ENCODE data around the gene WNT3A. TPM values are rescaled to one million over a fixed set of nuclear protein-coding genes. Genes with fewer than 3 reads are reported as not detected.

WNT3A gene
- total RNA-seq, 2 donors from 2014 or later: 0.11 to 0.46 TPM

- DNase-seq: peak; percentile 91
These were observed 78.6 kb downstream of the WNT3A start for GRCh38 chr1:228085287-228085951.

DNA sequence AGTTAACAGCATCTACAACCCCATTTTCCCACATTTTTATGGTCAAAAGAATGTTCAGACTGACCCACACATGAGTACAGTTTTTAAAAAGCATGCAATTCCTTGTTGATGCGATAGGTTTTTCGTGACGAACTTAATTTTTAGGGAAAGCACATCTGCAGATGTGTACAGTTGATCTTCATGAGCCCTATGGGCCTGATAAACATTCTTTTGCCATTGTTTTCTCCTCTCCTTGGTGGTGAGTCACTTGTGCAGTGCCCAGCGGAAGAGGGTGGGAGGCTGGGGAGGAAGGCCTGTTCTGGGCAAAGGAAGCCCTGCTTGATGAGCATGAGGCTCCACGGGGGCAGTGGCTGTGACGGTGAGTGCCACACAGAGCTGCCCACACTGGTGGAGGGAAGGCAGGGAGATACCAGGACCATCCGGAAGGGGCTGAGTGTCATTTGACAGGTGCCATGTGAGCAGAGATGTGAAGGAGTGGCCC, 81.0 kb downstream of the WNT3A start:
- peak; percentile 38 for DNase-seq
- TF ChIP-seq, protein P1, sequence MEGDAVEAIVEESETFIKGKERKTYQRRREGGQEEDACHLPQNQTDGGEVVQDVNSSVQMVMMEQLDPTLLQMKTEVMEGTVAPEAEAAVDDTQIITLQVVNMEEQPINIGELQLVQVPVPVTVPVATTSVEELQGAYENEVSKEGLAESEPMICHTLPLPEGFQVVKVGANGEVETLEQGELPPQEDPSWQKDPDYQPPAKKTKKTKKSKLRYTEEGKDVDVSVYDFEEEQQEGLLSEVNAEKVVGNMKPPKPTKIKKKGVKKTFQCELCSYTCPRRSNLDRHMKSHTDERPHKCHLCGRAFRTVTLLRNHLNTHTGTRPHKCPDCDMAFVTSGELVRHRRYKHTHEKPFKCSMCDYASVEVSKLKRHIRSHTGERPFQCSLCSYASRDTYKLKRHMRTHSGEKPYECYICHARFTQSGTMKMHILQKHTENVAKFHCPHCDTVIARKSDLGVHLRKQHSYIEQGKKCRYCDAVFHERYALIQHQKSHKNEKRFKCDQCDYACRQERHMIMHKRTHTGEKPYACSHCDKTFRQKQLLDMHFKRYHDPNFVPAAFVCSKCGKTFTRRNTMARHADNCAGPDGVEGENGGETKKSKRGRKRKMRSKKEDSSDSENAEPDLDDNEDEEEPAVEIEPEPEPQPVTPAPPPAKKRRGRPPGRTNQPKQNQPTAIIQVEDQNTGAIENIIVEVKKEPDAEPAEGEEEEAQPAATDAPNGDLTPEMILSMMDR (conservative IDR thresholded peaks at IDR 0.05): no peak
- Mint-ChIP-seq H3K27ac (peak overlapping the region; percentile 71), H3K9me3 (no peaks in the 10 kb centered on the region), H3K36me3 (ENCODE audit: low read depth) (peaks cover 46% of the 10 kb centered on the region), H3K4me1 (peaks cover 61% of the 10 kb centered on the region), H3K4me3 (no peak overlapping the region), H3K27me3 (ENCODE audit: insufficient read depth) (no peaks in the 10 kb centered on the region)
- H3K27me3 ChIP-seq (ENCODE audit: control insufficient read depth, insufficient read depth, low read length, poor library complexity, severe bottlenecking): no peaks in the 10 kb centered on the region
- H3K9me3 ChIP-seq (ENCODE audit: control insufficient read depth, low read length): no peaks in the 10 kb centered on the region
- H3K36me3 ChIP-seq (ENCODE audit: control insufficient read depth, insufficient read depth, low read length): peaks cover 71% of the 10 kb centered on the region
- H3K4me1 ChIP-seq (ENCODE audit: control insufficient read depth, insufficient read depth, low read length): peaks cover 25% of the 10 kb centered on the region
- H3K9ac ChIP-seq (ENCODE audit: extremely low read depth, low read length, poor library complexity, severe bottlenecking): no peak overlapping the region
- H3K4me3 ChIP-seq (ENCODE audit: low read length): peak overlapping the region; percentile 54
- no peak overlapping the region for H3K27ac ChIP-seq (ENCODE audit: low read depth, low read length)
- 96 to 98% methylated on average over 5 to 7 of the region's 7 CpGs for WGBS, 2 experiments (ENCODE audit: insufficient coverage in 1 of 2, insufficient read length in 1 of 2)

More at GRCh38 chr1:228085287-228085951, 78.6 kb downstream of the WNT3A start:
- Histone ChIP-seq H3K4me3 (ENCODE audit: low read length) (peak overlapping the region; percentile 96), H3K4me1 (ENCODE audit: control insufficient read depth, insufficient read depth, low read length) (peaks cover 29% of the 10 kb centered on the region), H3K9me3 (ENCODE audit: control insufficient read depth, low read length) (no peaks in the 10 kb centered on the region), H3K27ac (ENCODE audit: low read depth, low read length) (peak overlapping the region; percentile 40), H3K27me3 (ENCODE audit: control insufficient read depth, insufficient read depth, low read length, poor library complexity, severe bottlenecking) (no peaks in the 10 kb centered on the region), H3K9ac (ENCODE audit: extremely low read depth, low read length, poor library complexity, severe bottlenecking) (peak overlapping the region; percentile 99), H3K36me3 (ENCODE audit: control insufficient read depth, insufficient read depth, low read length) (peaks cover 48% of the 10 kb centered on the region)
- Mint-ChIP-seq H3K9me3 (no peaks in the 10 kb centered on the region), H3K4me1 (peaks cover 59% of the 10 kb centered on the region), H3K27me3 (ENCODE audit: insufficient read depth) (no peaks in the 10 kb centered on the region), H3K36me3 (ENCODE audit: low read depth) (peaks cover 27% of the 10 kb centered on the region), H3K27ac (peak overlapping the region; percentile 100), H3K4me3 (peak overlapping the region; percentile 99)
- TF ChIP-seq, protein P1 (conservative IDR thresholded peaks at IDR 0.05): no peak
- WGBS, 2 experiments (ENCODE audit: insufficient coverage in 1 of 2, insufficient read length in 1 of 2): 42 to 61% methylated on average over 6 of the region's 6 CpGs

DNA sequence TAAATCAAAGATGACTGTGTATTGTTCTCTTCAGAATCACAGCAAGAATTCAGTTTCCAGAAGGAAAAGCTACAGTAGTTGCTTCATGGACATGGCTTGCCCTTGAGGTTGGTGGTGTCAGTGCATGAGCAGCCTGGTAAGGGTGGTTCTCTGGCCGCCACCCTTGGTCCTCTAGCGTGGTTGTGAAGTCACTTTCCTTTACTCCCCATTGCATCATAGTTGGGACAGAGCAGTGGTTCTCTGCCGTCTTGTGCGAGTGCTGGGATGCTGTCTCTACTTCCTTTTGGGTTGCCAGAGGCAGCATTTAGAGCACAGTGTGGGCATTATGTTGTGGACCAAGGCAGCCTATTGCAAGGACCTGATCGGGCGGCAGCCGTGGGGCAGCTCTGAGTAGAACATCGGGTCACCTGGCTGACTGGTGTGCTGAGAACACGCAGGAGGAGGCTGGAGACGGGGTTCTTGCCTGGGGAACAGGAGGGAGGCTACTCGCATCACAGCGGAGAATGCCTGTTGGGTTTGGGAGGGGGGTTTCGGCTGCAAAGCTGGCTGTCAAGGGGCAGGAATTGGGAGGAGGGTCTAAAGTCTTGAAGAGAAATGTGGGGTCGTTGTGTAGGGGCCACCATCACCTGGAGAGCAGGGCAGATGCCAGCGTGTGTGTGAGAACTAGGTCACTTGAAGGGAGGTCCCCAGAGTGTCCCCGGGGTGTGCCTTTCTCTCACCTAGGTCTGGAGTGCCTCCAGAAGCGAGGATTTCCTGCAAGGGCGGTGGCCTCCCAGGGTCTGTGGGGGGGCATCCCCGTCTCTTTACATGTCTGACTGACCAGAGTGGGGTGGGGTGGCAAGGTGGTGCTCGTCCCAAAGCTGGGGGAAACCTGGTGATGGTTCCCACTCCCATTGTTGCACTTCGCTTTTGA, 82.0 kb downstream of the WNT3A start:
- no peaks in the 10 kb centered on the region for H3K27me3 Mint-ChIP-seq (ENCODE audit: insufficient read depth)
- WGBS, 2 experiments (ENCODE audit: insufficient coverage in 1 of 2, insufficient read length in 1 of 2): 92 to 93% methylated on average over 19 to 21 of the region's 21 CpGs
- no peak overlapping the region for H3K27ac ChIP-seq (ENCODE audit: low read depth, low read length)
- no peaks in the 10 kb centered on the region for H3K27me3 ChIP-seq (ENCODE audit: control insufficient read depth, insufficient read depth, low read length, poor library complexity, severe bottlenecking)
- no peak overlapping the region for H3K9ac ChIP-seq (ENCODE audit: extremely low read depth, low read length, poor library complexity, severe bottlenecking)
- peaks cover 60% of the 10 kb centered on the region for H3K4me1 Mint-ChIP-seq
- TF ChIP-seq, protein P1 (conservative IDR thresholded peaks at IDR 0.05): no peak
- H3K4me3 Mint-ChIP-seq: no peak overlapping the region
- H3K9me3 Mint-ChIP-seq: no peaks in the 10 kb centered on the region
- H3K36me3 Mint-ChIP-seq (ENCODE audit: low read depth): peaks cover 44% of the 10 kb centered on the region
- no peaks in the 10 kb centered on the region for H3K9me3 ChIP-seq (ENCODE audit: control insufficient read depth, low read length)
- peaks cover 25% of the 10 kb centered on the region for H3K4me1 ChIP-seq (ENCODE audit: control insufficient read depth, insufficient read depth, low read length)
- H3K4me3 ChIP-seq (ENCODE audit: low read length): no peak overlapping the region
- H3K36me3 ChIP-seq (ENCODE audit: control insufficient read depth, insufficient read depth, low read length): peaks cover 75% of the 10 kb centered on the region
- DNase-seq: peak; percentile 38
- peak overlapping the region; percentile 71 for H3K27ac Mint-ChIP-seq
